ENCODE measurements around the gene STK32B. TPM values are rescaled to one million over a fixed set of nuclear protein-coding genes. Genes with fewer than 3 reads are reported as not detected.

The STK32B gene
- total and polyA plus RNA-seq, 2 experiments from 2014 or later, result not detected

- Histone ChIP-seq H3K4me3 (no peak overlapping the region), H3K27ac (no peak overlapping the region), H3K9me3 (ENCODE audit: low read depth) (no peaks in the 10 kb centered on the region), H3K27me3 (no peaks in the 10 kb centered on the region), H3K4me1 (ENCODE audit: low read depth) (no peaks in the 10 kb centered on the region), H3K36me3 (no peaks in the 10 kb centered on the region)
- TF ChIP-seq CTCF (IDR thresholded peaks at IDR 0.05; ENCODE audit: low read depth, low read length), result no peak
- no peak for DNase-seq (ENCODE audit: low read depth in 1 of 2, low spot score in 1 of 2)
These were observed 41.5 kb upstream of the STK32B start for GRCh38 chr4:5009796-5010195.

- no peaks in the 10 kb centered on the region for H3K9me3 ChIP-seq (ENCODE audit: low read depth)
- H3K4me1 ChIP-seq (ENCODE audit: low read depth), result no peaks in the 10 kb centered on the region
- no peak for DNase-seq (ENCODE audit: low read depth in 1 of 2, low spot score in 1 of 2)
- TF ChIP-seq CTCF (IDR thresholded peaks at IDR 0.05; ENCODE audit: low read depth, low read length), result no peak
- no peaks in the 10 kb centered on the region for H3K27me3 ChIP-seq
- no peaks in the 10 kb centered on the region for H3K36me3 ChIP-seq
- no peak overlapping the region for H3K27ac ChIP-seq
- no peak overlapping the region for H3K4me3 ChIP-seq
These were observed 40.3 kb upstream of the STK32B start for GRCh38 chr4:5010984-5011383.

- H3K4me1 ChIP-seq (ENCODE audit: low read depth), result no peaks in the 10 kb centered on the region
- H3K27me3 ChIP-seq, result no peaks in the 10 kb centered on the region
- no peak for TF ChIP-seq CTCF (IDR thresholded peaks at IDR 0.05; ENCODE audit: low read depth, low read length)
- DNase-seq (ENCODE audit: low read depth in 1 of 2, low spot score in 1 of 2), result no peak
- H3K9me3 ChIP-seq (ENCODE audit: low read depth), result no peaks in the 10 kb centered on the region
- H3K4me3 ChIP-seq, result no peak overlapping the region
- no peaks in the 10 kb centered on the region for H3K36me3 ChIP-seq
- H3K27ac ChIP-seq, result no peak overlapping the region
These were observed 38.9 kb upstream of the STK32B start for GRCh38 chr4:5012244-5012898.

- Histone ChIP-seq H3K4me1 (ENCODE audit: low read depth) (no peaks in the 10 kb centered on the region), H3K9me3 (ENCODE audit: low read depth) (no peaks in the 10 kb centered on the region), H3K27ac (no peak overlapping the region), H3K4me3 (no peak overlapping the region), H3K27me3 (no peaks in the 10 kb centered on the region), H3K36me3 (no peaks in the 10 kb centered on the region)
- no peak for TF ChIP-seq CTCF (IDR thresholded peaks at IDR 0.05; ENCODE audit: low read depth, low read length)
- no peak for DNase-seq (ENCODE audit: low read depth in 1 of 2, low spot score in 1 of 2)
These were observed 38.3 kb upstream of the STK32B start for GRCh38 chr4:5012958-5013357.

- no peak overlapping the region for H3K4me3 ChIP-seq
- H3K27ac ChIP-seq, result no peak overlapping the region
- no peaks in the 10 kb centered on the region for H3K36me3 ChIP-seq
- TF ChIP-seq CTCF (IDR thresholded peaks at IDR 0.05; ENCODE audit: low read depth, low read length), result no peak
- no peaks in the 10 kb centered on the region for H3K9me3 ChIP-seq (ENCODE audit: low read depth)
- H3K27me3 ChIP-seq, result peaks cover 2% of the 10 kb centered on the region
- DNase-seq (ENCODE audit: low read depth in 1 of 2, low spot score in 1 of 2), result no peak
- no peaks in the 10 kb centered on the region for H3K4me1 ChIP-seq (ENCODE audit: low read depth)
These were observed 37.1 kb upstream of the STK32B start for GRCh38 chr4:5014007-5014682.

Data from cardiac muscle cell (in vitro differentiated cells and primary cell).